GM12878 (cell line): ENCODE results near the gene THSD4. TPM values are rescaled to one million over a fixed set of nuclear protein-coding genes. Genes with fewer than 3 reads are reported as not detected.
A peak's percentile ranks its signal among the peaks of the same experiment; 100 is the strongest.

Experiments used
- ATAC-seq: fragments of 200-7000 bp; cut with Tn5 transposase; 3 replicates; pipeline ENCODE4 v1.9.1; 2020; ENCODE audit warnings: mild to moderate bottlenecking, moderate library complexity
- BruUV-seq: library from RNA; stranded (reverse); fragments of 400-500 nt; replicated peaks from 2 replicates; lab custom pipeline; 2021; lab: Mats Ljungman, UMichigan
- CTCF ChIA-PET: fragments of 300-600 bp; sonication (Branson Sonifier 250); formaldehyde crosslinking; extraction: SDS; loops from one replicate; lab custom pipeline; 2021; ENCODE audit warnings: inconsistent platforms; lab: Yijun Ruan, JAX
- POLR2A ChIA-PET: fragments of 350-600 bp; formaldehyde crosslinking; extraction: SDS; loops from one replicate; lab custom pipeline; 2021; ENCODE audit warnings: inconsistent platforms; lab: Charles Lee
- RAD21 ChIA-PET: fragments of 300-600 bp; sonication (Branson Sonifier 250); formaldehyde crosslinking; loops from one replicate; lab custom pipeline; 2023; ENCODE audit warnings: antibody characterized with exemption; ENCODE audit not compliant: unreplicated experiment; lab: Charles Lee
- SMC1A ChIA-PET: fragments of 300-600 bp; sonication (Branson Sonifier 250); formaldehyde crosslinking; loops from one replicate; lab custom pipeline; 2023; ENCODE audit not compliant: unreplicated experiment, uncharacterized antibody; lab: Charles Lee
- DNase-seq: peaks from one replicate; pipeline ENCODE4 v3.0.0-alpha.2; 2011; ENCODE audit warnings: low read depth, low spot score
- FAIRE-seq: peaks from 3 replicates; lab custom pipeline; 2011; peaks lifted over from hg19 to GRCh38; lab: Jason Lieb, UNC
- H2AFZ ChIP-seq: 2 replicates; pipeline ENCODE4 v1.6.0; 2011; ENCODE audit warnings: low read depth, low read length, control low read depth; ENCODE audit not compliant: control insufficient read depth
- H3K27ac ChIP-seq: 2 replicates; pipeline ENCODE4 v1.5.1; 2011; ENCODE audit warnings: control low read depth; ENCODE audit not compliant: control insufficient read depth, insufficient read depth
- H3K27me3 ChIP-seq, 2 experiments: replicated peaks in 1 of 2; 2 replicates each; pipeline versions ENCODE4 v1.6.0 to v1.6.1; 2011; ENCODE audit warnings: low read length in 1 of 2; ENCODE audit not compliant: control insufficient read depth in 2 of 2, insufficient read depth in 2 of 2
- H3K36me3 ChIP-seq, 2 experiments: 2 replicates each; pipeline ENCODE4 v1.5.1; 2011; ENCODE audit warnings: low read length in 1 of 2; ENCODE audit not compliant: control insufficient read depth in 2 of 2, insufficient read depth in 2 of 2
- H3K4me1 ChIP-seq: 2 replicates; pipeline ENCODE4 v1.6.1; 2011; ENCODE audit warnings: mild to moderate bottlenecking, low read length, moderate library complexity, mixed read lengths; ENCODE audit not compliant: control insufficient read depth, insufficient read depth
- H3K4me2 ChIP-seq: 2 replicates; pipeline ENCODE4 v1.6.0; 2011; ENCODE audit warnings: control low read depth; ENCODE audit not compliant: control insufficient read depth, insufficient read depth
- H3K4me3 ChIP-seq: fragments of 200-600 bp; sonication (generic); 2 replicates; pipeline ENCODE4 v1.5.1; 2016
- H3K79me2 ChIP-seq: 2 replicates; pipeline ENCODE4 v1.6.0; 2011; ENCODE audit warnings: low read length; ENCODE audit not compliant: control insufficient read depth, insufficient read depth
- H3K9ac ChIP-seq: 2 replicates; pipeline ENCODE4 v1.8.0; 2011; ENCODE audit warnings: low read length, control low read depth, mixed read lengths; ENCODE audit not compliant: control insufficient read depth, insufficient read depth
- H3K9me3 ChIP-seq: replicated peaks from 3 replicates; pipeline ENCODE4 v1.5.1; 2011; ENCODE audit warnings: mild to moderate bottlenecking, low read length; ENCODE audit not compliant: control insufficient read depth, insufficient read depth
- H4K20me1 ChIP-seq: 2 replicates; pipeline ENCODE4 v1.6.0; 2011; ENCODE audit not compliant: control insufficient read depth, insufficient read depth
- BCL3 ChIP-seq: IDR thresholded peaks from 2 replicates; pipeline ENCODE4 v1.6.1; 2011; ENCODE audit warnings: borderline replicate concordance, low read depth, mild to moderate bottlenecking, moderate library complexity, low read length; ENCODE audit not compliant: insufficient read depth, poor library complexity, severe bottlenecking
- PML ChIP-seq: IDR thresholded peaks from 2 replicates; pipeline ENCODE4 v1.6.1; 2012; ENCODE audit warnings: low read length, inconsistent platforms
- WRNIP1 ChIP-seq: IDR thresholded peaks from 2 replicates; pipeline ENCODE4 v1.6.1; 2011; ENCODE audit warnings: low read depth, low read length, improper control_type of control experiment, borderline replicate concordance
- ZNF217 ChIP-seq: fragments of 450-650 bp; IDR thresholded peaks from 2 replicates; pipeline ENCODE4 v1.6.1; 2017; ENCODE audit warnings: antibody characterized with exemption, mild to moderate bottlenecking
- WGBS: methylation state at CpG from one replicate; pipeline ENCODE4 v1.1.6; 2016; ENCODE audit warnings: low lambda C conversion rate; ENCODE audit not compliant: insufficient replicate concordance, insufficient coverage; ENCODE audit errors: missing lambda C conversion rate; 5-methylcytosine and 5-hydroxymethylcytosine counted together
- in situ Hi-C: fragments of 300-500 bp; cut with MboI; formaldehyde crosslinking; loops from 9 replicates; pipeline ENCODE4 v1.14.3; 2018; ENCODE audit warnings: mixed read lengths
- intact Hi-C: fragments of 100-400 bp; cut with micrococcal nuclease; formaldehyde crosslinking; loops from one replicate; pipeline ENCODE4 v1.14.2; 2022; ENCODE audit not compliant: unreplicated experiment
- polyA plus RNA-seq, 11 experiments: library from polyadenylated mRNA; depleted of rRNA in 4 of 11; unstranded in 6 of 11; stranded (reverse) in 5 of 11; fragments of >200 nt; fragmentation: Nextera tagmentation in 4 of 11; fragmentation: Illumina TruSeq in 1 of 11; extraction: Ambion mirVana in 4 of 11; extraction: Trizol in 1 of 11; gene quantifications; 1 replicate in 1 of 11; 2 replicates in 10 of 11; pipeline versions ENCODE4 v1.2.1 to v1.2.3, GENCODE V29; 2011 to 2016; ENCODE audit warnings: inconsistent platforms in 2 of 11, missing spikeins in 2 of 11, low read depth in 1 of 11
- total RNA-seq, 4 experiments: library from RNA; depleted of rRNA in 3 of 4; stranded (reverse); fragments of >200 nt in 3 of 4; fragmentation: Illumina TruSeq in 1 of 4; extraction: Trizol in 1 of 4; gene quantifications; 2 replicates each; pipeline versions ENCODE4 v1.2.1 to v1.2.3, GENCODE V29; 2013 to 2021
- TF ChIP-seq, protein P1 (sequence below): IDR thresholded peaks from 2 replicates; pipeline ENCODE4 v1.6.1; 2011; ENCODE audit warnings: mild to moderate bottlenecking, low read depth, low read length, moderate library complexity; ENCODE audit not compliant: insufficient replicate concordance

Gene THSD4
- total and polyA plus RNA-seq, 10 of the 15 experiments (the other 5 are each of a cell fraction or from before 2014, with no cell fraction given) = 0.04 to 0.13 (median 0.05) TPM; not detected in 7

DNA sequence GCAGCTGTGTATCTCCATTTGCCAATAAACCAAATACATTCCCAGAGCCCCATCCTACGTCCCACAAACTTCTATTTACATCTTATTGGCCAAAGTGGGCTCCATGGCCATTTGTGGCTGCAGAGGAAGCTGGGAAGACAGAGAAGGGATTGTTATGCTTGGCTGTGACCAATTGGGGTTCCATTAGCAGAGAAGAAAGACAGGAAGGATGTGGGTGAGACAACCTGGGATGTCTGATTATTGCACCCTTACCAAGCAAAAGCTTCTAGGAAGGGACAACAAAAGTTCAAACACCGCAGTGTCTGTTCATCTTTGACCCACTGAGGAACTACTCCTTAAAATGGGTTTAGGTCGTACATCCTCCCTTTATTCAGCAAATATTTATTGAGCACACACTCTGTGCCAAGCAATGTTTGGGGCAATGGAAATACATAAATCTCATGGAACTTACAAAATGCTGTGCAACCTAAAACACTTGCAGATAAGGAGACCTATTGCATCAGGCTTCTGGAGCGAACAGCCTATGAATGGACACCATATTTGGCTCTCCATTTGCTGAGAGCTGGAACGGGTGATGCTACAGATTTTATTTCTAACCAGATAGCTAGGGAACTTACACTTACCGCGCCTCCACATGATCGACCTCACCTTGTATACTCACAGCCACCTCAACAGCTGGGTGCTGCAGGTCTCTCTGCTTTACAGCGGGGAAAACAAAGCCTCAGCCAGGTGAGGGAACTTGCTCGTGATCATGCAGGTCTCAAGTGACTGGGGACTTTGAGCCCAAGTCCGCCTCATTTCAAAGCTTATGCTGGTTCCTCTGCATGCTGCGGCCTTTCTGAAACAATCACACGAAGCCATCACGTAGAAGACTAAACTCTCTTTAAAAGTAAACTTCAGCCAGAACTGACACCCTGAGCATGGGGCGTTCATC, 673.6 kb downstream of the THSD4 start:
- no peak for FAIRE-seq
- no peak for DNase-seq
- RAD21 ChIA-PET = interaction anchor here (1.3 kb wide), 1 partner anchor 368 kb away, joined by 3 read pairs; no protein-coding TSS in a partner anchor

DNA sequence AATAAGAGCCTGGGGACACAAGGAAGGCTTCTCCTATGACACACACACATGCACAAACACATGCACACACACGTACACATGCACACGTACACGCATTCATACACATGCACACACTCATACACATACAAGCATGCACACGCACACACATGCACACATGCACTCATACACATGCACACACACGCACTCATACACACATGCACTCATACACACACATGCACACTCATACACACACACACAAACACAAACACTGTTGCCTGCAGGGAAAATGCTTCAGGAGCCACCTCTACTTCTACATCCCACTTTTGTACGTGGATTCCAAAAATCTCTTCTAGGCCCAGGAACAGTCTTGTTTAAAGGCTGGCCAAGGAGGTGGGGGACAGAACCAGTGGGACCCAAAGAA, 674.3 kb downstream of the THSD4 start:
- no TSS peak for BruUV-seq
- FAIRE-seq = no peak
- ChIA-PET POLR2A (no interaction called here), CTCF (interaction anchor here (1.4 to 1.5 kb wide), 2 partner anchors 11 to 367 kb away, joined by 5 to 8 read pairs; no protein-coding TSS in a partner anchor), SMC1A (interaction anchor here (1.2 kb wide), 1 partner anchor 367 kb away, joined by 3 read pairs; no protein-coding TSS in a partner anchor), RAD21 (interaction anchor here (1.3 kb wide), 1 partner anchor 367 kb away, joined by 3 read pairs; no protein-coding TSS in a partner anchor)
- intact Hi-C loops = no loop called here
- no peaks in the 10 kb centered on the region for H3K36me3 ChIP-seq
- H3K9ac ChIP-seq = no peak overlapping the region
- DNase-seq = no peak
- no peaks in the 10 kb centered on the region for H4K20me1 ChIP-seq
- H3K4me2 ChIP-seq = no peak overlapping the region
- H3K27ac ChIP-seq = no peak overlapping the region
- TF ChIP-seq BCL3 (peak; percentile 92), WRNIP1 (no peak), ZNF217 (no peak)
- TF ChIP-seq, protein P1, sequence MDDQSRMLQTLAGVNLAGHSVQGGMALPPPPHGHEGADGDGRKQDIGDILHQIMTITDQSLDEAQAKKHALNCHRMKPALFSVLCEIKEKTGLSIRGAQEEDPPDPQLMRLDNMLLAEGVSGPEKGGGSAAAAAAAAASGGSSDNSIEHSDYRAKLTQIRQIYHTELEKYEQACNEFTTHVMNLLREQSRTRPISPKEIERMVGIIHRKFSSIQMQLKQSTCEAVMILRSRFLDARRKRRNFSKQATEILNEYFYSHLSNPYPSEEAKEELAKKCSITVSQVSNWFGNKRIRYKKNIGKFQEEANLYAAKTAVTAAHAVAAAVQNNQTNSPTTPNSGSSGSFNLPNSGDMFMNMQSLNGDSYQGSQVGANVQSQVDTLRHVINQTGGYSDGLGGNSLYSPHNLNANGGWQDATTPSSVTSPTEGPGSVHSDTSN = peak; percentile 29
- H3K4me1 ChIP-seq = peaks cover 7% of the 10 kb centered on the region
- H3K9me3 ChIP-seq = no peaks in the 10 kb centered on the region
- peaks cover 0 to 1% of the 10 kb centered on the region in 2 experiments; a peak in 1 of 4 replicates for H3K27me3 ChIP-seq
- H3K4me3 ChIP-seq = no peak overlapping the region
- no peak for ATAC-seq
- in situ Hi-C loops = no loop called here
- H3K79me2 ChIP-seq = no peaks in the 10 kb centered on the region
- 69% methylated on average over 6 of the region's 6 CpGs for WGBS
- H2AFZ ChIP-seq = no peak overlapping the region

More for the DNA sequence above, 673.6 kb downstream of the THSD4 start:
- SMC1A ChIA-PET = interaction anchor here (1.3 kb wide), 1 partner anchor 367 kb away, joined by 5 read pairs; no protein-coding TSS in a partner anchor
- Histone ChIP-seq H3K9me3 (no peaks in the 10 kb centered on the region), H3K9ac (no peak overlapping the region), H3K4me3 (no peak overlapping the region), H2AFZ (no peak overlapping the region), H3K36me3 (no peaks in the 10 kb centered on the region), H3K27ac (no peak overlapping the region), H4K20me1 (no peaks in the 10 kb centered on the region), H3K79me2 (no peaks in the 10 kb centered on the region), H3K4me2 (no peak overlapping the region), H3K27me3 (peaks cover 0 to 1% of the 10 kb centered on the region in 2 experiments; a peak in 1 of 4 replicates), H3K4me1 (peaks cover 7% of the 10 kb centered on the region)
- in situ Hi-C loops = no loop called here
- intact Hi-C loops = no loop called here
- TF ChIP-seq PML = no peak
- POLR2A ChIA-PET = no interaction called here
- CTCF ChIA-PET = interaction anchor here (1.0 to 1.5 kb wide), 4 partner anchors 10 to 368 kb away, joined by 3 to 8 read pairs (median 4); no protein-coding TSS in a partner anchor
- WGBS = 58% methylated on average over 15 of the region's 15 CpGs
- ATAC-seq = no peak
- BruUV-seq = no TSS peak
